ENCODE data around the gene GPR26. TPM values are rescaled to one million over a fixed set of nuclear protein-coding genes. Genes with fewer than 3 reads are reported as not detected.

Gene GPR26
- total and polyA plus RNA-seq, 4 donors, result not detected

DNA sequence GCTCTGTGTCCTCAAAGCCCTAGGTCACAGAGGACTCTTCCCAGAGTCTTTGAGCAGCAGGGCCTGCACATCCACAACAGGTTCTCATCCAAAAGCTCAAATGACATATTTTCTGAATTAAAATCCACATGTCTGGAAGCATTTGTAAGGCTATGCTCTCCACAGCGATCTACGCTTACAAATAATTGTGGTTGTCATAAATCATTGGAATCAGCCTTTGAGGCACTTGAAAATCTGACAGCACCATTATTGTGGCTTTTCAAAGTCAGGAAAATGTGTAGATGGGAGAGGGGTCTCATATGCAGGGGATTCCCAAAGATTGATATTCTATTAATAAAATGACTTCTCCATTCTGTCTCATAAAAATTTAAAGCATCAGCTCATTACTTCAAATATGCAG lies 16.3 kb downstream of the GPR26 start:
- H3K27ac ChIP-seq (ENCODE audit: low read depth in 1 of 2, low read length in 2 of 2), result no peak overlapping the region
- H3K36me3 ChIP-seq (ENCODE audit: control insufficient read depth in 1 of 2, insufficient read depth in 2 of 2, low read length in 1 of 2), result no peaks in the 10 kb centered on the region
- no peak for ATAC-seq (ENCODE audit: low FRiP score)
- H3K27me3 ChIP-seq (ENCODE audit: control insufficient read depth in 1 of 2, insufficient read depth in 2 of 2, low read length in 1 of 2), result no peaks in the 10 kb centered on the region
- H3K4me1 ChIP-seq (ENCODE audit: control insufficient read depth in 1 of 2, insufficient read depth in 2 of 2, low read length in 2 of 2), result no peaks in the 10 kb centered on the region
- no peak overlapping the region for H3K4me3 ChIP-seq (ENCODE audit: low read length in 2 of 2)
- 86 to 92% methylated on average over 2 of the region's 2 CpGs for WGBS, 2 donors
- intact Hi-C loops (cut with DNase I), result no loop called here
- H3K9me3 ChIP-seq (ENCODE audit: control insufficient read depth, low read length), result no peaks in the 10 kb centered on the region
- no peak for DNase-seq

DNA sequence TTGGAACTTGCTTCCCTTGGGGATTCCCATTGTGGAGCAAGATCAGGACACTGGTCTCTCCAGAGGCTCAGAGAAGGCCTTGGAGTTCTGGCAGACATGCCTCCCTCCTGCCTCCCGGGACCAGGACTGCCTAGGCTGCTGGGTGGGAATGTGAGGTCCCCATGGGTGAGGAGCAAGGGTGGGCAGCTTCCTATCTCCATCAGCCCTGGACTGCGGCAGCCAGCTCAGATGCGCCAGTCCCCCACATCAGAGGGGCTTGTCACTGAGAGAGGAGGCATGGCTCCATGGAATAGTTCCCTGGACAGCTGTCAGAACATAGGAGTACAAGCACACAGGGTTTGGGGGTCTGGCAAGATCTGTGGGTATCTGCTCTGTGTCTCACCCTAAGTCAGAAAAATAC lies 17.3 kb downstream of the GPR26 start:
- Histone ChIP-seq H3K9me3 (ENCODE audit: control insufficient read depth, low read length) (no peaks in the 10 kb centered on the region), H3K27ac (ENCODE audit: low read depth in 1 of 2, low read length in 2 of 2) (no peak overlapping the region), H3K27me3 (ENCODE audit: control insufficient read depth in 1 of 2, insufficient read depth in 2 of 2, low read length in 1 of 2) (no peaks in the 10 kb centered on the region), H3K36me3 (ENCODE audit: control insufficient read depth in 1 of 2, insufficient read depth in 2 of 2, low read length in 1 of 2) (no peaks in the 10 kb centered on the region), H3K4me1 (ENCODE audit: control insufficient read depth in 1 of 2, insufficient read depth in 2 of 2, low read length in 2 of 2) (no peaks in the 10 kb centered on the region), H3K4me3 (ENCODE audit: low read length in 2 of 2) (no peak overlapping the region)
- WGBS, 2 donors, result 62 to 63% methylated on average over 3 of the region's 3 CpGs
- ATAC-seq (ENCODE audit: low FRiP score) (no peak), DNase-seq (no peak)
- intact Hi-C loops (cut with DNase I), result no loop called here

DNA sequence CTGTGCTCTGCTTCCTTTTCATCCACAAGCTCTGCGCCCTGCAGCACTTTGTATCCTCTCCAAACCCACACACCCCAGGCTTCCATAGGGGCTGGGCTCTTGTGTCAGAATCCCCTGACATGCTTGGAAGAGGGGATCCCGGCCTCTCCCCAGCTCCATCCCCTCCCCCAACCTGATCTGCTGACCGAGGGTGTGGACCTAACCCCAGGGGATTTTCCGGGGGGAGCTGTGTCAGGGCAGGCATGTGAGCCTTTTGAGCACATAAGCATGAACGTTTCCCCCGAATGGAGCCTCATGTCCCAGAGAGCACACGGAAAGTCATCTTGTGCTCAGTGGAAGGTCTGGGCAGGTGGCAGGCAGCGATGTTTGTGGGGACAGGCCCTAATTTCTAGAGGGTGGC lies 17.7 kb downstream of the GPR26 start:
- no peaks in the 10 kb centered on the region for H3K4me1 ChIP-seq (ENCODE audit: control insufficient read depth in 1 of 2, insufficient read depth in 2 of 2, low read length in 2 of 2)
- H3K4me3 ChIP-seq (ENCODE audit: low read length in 2 of 2), result no peak overlapping the region
- H3K27ac ChIP-seq (ENCODE audit: low read depth in 1 of 2, low read length in 2 of 2), result no peak overlapping the region
- H3K27me3 ChIP-seq (ENCODE audit: control insufficient read depth in 1 of 2, insufficient read depth in 2 of 2, low read length in 1 of 2), result no peaks in the 10 kb centered on the region
- WGBS, 2 donors, result 67 to 68% methylated on average over 8 of the region's 8 CpGs
- intact Hi-C loops (cut with DNase I), result no loop called here
- no peaks in the 10 kb centered on the region for H3K36me3 ChIP-seq (ENCODE audit: control insufficient read depth in 1 of 2, insufficient read depth in 2 of 2, low read length in 1 of 2)
- H3K9me3 ChIP-seq (ENCODE audit: control insufficient read depth, low read length), result no peaks in the 10 kb centered on the region
- DNase-seq (no peak), ATAC-seq (ENCODE audit: low FRiP score) (no peak)

DNA sequence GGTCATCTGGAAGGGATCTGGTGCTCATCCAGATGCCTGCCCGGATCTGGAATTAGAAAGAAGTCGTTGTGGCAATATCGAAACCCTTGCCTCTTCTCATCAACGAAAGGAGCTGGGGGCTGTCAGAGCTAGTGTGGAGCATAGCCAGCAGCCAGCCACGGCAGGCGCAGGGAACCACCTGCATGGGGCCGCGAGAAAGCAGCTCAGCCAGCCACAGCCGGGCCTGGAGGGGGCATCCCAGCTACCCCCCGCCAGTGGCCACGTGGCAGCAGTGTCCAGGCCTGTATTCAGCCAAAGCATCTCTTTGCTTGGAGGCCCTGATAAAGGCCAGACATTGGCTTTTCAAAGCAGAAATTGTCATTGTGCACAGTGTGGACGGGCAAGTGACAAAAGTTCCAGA lies 19.1 kb downstream of the GPR26 start:
- H3K27ac ChIP-seq (ENCODE audit: low read depth in 1 of 2, low read length in 2 of 2), result no peak overlapping the region
- ATAC-seq (ENCODE audit: low FRiP score) (no peak), DNase-seq (no peak)
- no peaks in the 10 kb centered on the region for H3K9me3 ChIP-seq (ENCODE audit: control insufficient read depth, low read length)
- WGBS, 2 donors, result 70 to 79% methylated on average over 12 of the region's 12 CpGs
- H3K27me3 ChIP-seq (ENCODE audit: control insufficient read depth in 1 of 2, insufficient read depth in 2 of 2, low read length in 1 of 2), result no peaks in the 10 kb centered on the region
- intact Hi-C loops (cut with DNase I), result no loop called here
- H3K4me3 ChIP-seq (ENCODE audit: low read length in 2 of 2), result no peak overlapping the region
- no peaks in the 10 kb centered on the region for H3K4me1 ChIP-seq (ENCODE audit: control insufficient read depth in 1 of 2, insufficient read depth in 2 of 2, low read length in 2 of 2)
- H3K36me3 ChIP-seq (ENCODE audit: control insufficient read depth in 1 of 2, insufficient read depth in 2 of 2, low read length in 1 of 2), result no peaks in the 10 kb centered on the region

DNA sequence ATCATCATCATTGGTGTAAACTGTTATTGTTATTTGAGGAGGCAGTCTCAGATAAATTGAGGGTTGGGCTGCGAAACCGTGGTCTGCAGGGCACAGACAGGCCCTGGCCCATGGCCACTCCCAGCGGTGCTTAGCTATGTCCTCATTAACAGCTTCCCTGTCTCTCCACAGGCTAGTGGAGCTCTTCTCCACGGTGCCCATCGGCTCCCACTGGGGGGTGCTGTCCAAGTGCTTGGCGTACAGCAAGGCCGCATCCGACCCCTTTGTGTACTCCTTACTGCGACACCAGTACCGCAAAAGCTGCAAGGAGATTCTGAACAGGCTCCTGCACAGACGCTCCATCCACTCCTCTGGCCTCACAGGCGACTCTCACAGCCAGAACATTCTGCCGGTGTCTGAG lies 21.6 kb downstream of the GPR26 start:
- ATAC-seq (ENCODE audit: low FRiP score) (no peak), DNase-seq (no peak)
- Histone ChIP-seq H3K27ac (ENCODE audit: low read depth in 1 of 2, low read length in 2 of 2) (no peak overlapping the region), H3K36me3 (ENCODE audit: control insufficient read depth in 1 of 2, insufficient read depth in 2 of 2, low read length in 1 of 2) (no peaks in the 10 kb centered on the region), H3K4me3 (ENCODE audit: low read length in 2 of 2) (no peak overlapping the region), H3K27me3 (ENCODE audit: control insufficient read depth in 1 of 2, insufficient read depth in 2 of 2, low read length in 1 of 2) (no peaks in the 10 kb centered on the region), H3K9me3 (ENCODE audit: control insufficient read depth, low read length) (no peaks in the 10 kb centered on the region), H3K4me1 (ENCODE audit: control insufficient read depth in 1 of 2, insufficient read depth in 2 of 2, low read length in 2 of 2) (no peaks in the 10 kb centered on the region)
- intact Hi-C loops (cut with DNase I), result no loop called here
- WGBS, 2 donors, result 62 to 66% methylated on average over 13 of the region's 13 CpGs

DNA sequence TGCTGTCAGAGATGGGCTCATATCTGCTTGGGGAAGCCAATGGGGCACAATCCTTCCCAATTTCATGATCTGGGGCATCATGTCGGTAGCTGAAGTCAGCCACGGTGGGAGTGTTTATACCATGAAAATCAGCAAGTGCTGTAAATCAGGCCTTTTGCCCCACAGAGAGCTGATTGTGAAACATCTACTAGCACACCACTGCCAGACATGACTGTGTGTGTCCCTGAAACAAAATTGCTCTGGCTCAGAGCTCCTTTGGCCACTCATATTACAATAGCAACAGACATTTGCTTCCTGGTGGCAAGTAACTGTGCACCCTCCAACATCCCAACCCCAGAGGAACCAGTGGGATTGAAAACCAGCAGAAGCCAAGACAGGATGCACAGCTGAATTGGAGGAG lies 23.7 kb downstream of the GPR26 start:
- 83 to 85% methylated on average over 2 of the region's 2 CpGs for WGBS, 2 donors
- no peak overlapping the region for H3K27ac ChIP-seq (ENCODE audit: low read depth in 1 of 2, low read length in 2 of 2)
- no peak for DNase-seq
- H3K27me3 ChIP-seq (ENCODE audit: control insufficient read depth in 1 of 2, insufficient read depth in 2 of 2, low read length in 1 of 2), result no peaks in the 10 kb centered on the region
- no peaks in the 10 kb centered on the region for H3K36me3 ChIP-seq (ENCODE audit: control insufficient read depth in 1 of 2, insufficient read depth in 2 of 2, low read length in 1 of 2)
- no peaks in the 10 kb centered on the region for H3K9me3 ChIP-seq (ENCODE audit: control insufficient read depth, low read length)
- intact Hi-C loops (cut with DNase I), result no loop called here
- ATAC-seq (ENCODE audit: low FRiP score), result no peak
- no peak overlapping the region for H3K4me3 ChIP-seq (ENCODE audit: low read length in 2 of 2)
- no peaks in the 10 kb centered on the region for H3K4me1 ChIP-seq (ENCODE audit: control insufficient read depth in 1 of 2, insufficient read depth in 2 of 2, low read length in 2 of 2)

DNA sequence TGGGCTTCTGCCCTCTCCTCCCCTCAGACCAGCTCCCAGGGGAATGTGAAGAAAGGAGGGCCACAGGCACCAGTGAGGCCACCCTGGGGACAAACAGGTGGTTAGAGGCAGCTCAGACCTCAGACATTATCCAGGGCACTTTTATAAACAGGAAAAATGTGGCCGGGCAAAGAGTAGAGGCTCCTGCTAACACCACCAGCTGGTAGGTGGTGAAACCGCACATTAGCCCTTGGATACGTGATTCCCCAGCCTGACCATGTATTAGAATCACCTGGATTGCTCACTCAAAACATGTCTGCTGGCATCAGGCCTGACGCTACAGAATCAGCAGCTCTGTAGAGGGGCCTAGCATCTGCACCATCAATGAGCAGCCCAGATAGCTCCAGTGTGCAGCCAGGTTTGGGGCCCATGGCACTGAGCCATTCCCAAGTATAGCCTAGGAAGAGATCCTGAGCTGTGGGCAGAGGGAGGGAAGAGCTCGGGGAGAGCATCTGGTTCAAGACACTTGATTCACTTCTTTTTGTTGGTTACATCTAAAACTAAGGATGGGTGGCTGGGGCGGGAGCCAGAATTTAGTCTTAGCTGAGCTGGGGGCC lies 37.1 kb downstream of the GPR26 start:
- intact Hi-C loops (cut with DNase I), result no loop called here
- WGBS, 2 donors, result 73 to 77% methylated on average over 6 of the region's 6 CpGs

DNA sequence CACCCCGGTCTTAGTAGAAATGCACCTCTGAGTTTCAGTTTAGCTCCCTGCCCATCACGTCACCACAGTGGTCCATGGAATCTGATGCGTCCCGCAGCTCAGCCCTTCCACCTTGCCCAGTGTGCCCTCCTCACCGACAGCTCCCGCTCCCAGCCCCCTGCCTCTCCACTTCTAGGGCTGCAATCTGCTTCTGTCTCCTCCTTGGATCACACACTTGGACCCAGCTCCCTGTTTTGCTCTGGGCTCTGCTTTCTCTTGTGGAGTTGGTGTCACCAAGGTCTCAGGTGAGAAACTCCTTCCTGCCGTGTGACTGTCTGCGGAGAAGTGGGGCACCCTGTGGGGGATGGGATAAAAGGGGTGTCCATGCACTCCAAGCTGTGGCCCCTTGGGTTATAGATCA lies 37.9 kb downstream of the GPR26 start:
- DNase-seq, result no peak

More for the DNA sequence above, 37.1 kb downstream of the GPR26 start:
- H3K4me3 ChIP-seq (ENCODE audit: low read length in 2 of 2), result no peak overlapping the region
- DNase-seq (no peak), ATAC-seq (ENCODE audit: low FRiP score) (no peak)
- H3K27ac ChIP-seq (ENCODE audit: low read depth in 1 of 2, low read length in 2 of 2), result no peak overlapping the region
- H3K27me3 ChIP-seq (ENCODE audit: control insufficient read depth in 1 of 2, insufficient read depth in 2 of 2, low read length in 1 of 2), result no peaks in the 10 kb centered on the region
- no peaks in the 10 kb centered on the region for H3K9me3 ChIP-seq (ENCODE audit: control insufficient read depth, low read length)
- no peaks in the 10 kb centered on the region for H3K4me1 ChIP-seq (ENCODE audit: control insufficient read depth in 1 of 2, insufficient read depth in 2 of 2, low read length in 2 of 2)
- H3K36me3 ChIP-seq (ENCODE audit: control insufficient read depth in 1 of 2, insufficient read depth in 2 of 2, low read length in 1 of 2), result no peaks in the 10 kb centered on the region

DNA sequence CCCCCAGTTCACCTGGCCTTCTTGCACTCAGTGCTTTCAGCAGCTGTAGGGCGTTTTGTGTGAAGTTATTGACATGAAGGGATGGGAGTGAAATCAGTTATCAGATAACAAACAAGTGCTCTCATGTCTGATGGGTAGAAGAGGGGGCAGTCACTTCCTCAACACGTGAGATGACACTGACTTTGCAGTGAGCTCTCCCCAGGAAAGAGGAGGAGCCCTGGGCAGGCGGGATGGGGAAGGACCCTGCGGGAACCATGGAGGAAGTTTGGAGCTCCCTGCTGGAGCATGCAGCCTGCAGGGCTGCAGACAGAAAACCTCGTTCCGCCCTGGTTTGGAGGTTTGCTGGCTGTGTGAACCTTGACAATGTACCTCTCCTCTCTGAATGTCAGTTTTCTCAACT lies 38.7 kb downstream of the GPR26 start:
- no peak overlapping the region for H3K27ac ChIP-seq (ENCODE audit: low read depth in 1 of 2, low read length in 2 of 2)
- WGBS, 2 donors, result 33 to 39% methylated on average over 6 of the region's 6 CpGs
- DNase-seq (no peak), ATAC-seq (ENCODE audit: low FRiP score) (no peak)
- H3K9me3 ChIP-seq (ENCODE audit: control insufficient read depth, low read length), result no peaks in the 10 kb centered on the region
- no peak overlapping the region for H3K4me3 ChIP-seq (ENCODE audit: low read length in 2 of 2)
- no peaks in the 10 kb centered on the region for H3K36me3 ChIP-seq (ENCODE audit: control insufficient read depth in 1 of 2, insufficient read depth in 2 of 2, low read length in 1 of 2)
- H3K27me3 ChIP-seq (ENCODE audit: control insufficient read depth in 1 of 2, insufficient read depth in 2 of 2, low read length in 1 of 2), result no peaks in the 10 kb centered on the region
- no peaks in the 10 kb centered on the region for H3K4me1 ChIP-seq (ENCODE audit: control insufficient read depth in 1 of 2, insufficient read depth in 2 of 2, low read length in 2 of 2)
- intact Hi-C loops (cut with DNase I), result no loop called here

More for the DNA sequence above, 37.9 kb downstream of the GPR26 start:
- H3K36me3 ChIP-seq (ENCODE audit: control insufficient read depth in 1 of 2, insufficient read depth in 2 of 2, low read length in 1 of 2), result no peaks in the 10 kb centered on the region
- no peaks in the 10 kb centered on the region for H3K9me3 ChIP-seq (ENCODE audit: control insufficient read depth, low read length)
- 85 to 94% methylated on average over 8 of the region's 8 CpGs for WGBS, 2 donors
- ATAC-seq (ENCODE audit: low FRiP score), result no peak
- no peaks in the 10 kb centered on the region for H3K27me3 ChIP-seq (ENCODE audit: control insufficient read depth in 1 of 2, insufficient read depth in 2 of 2, low read length in 1 of 2)
- no peaks in the 10 kb centered on the region for H3K4me1 ChIP-seq (ENCODE audit: control insufficient read depth in 1 of 2, insufficient read depth in 2 of 2, low read length in 2 of 2)
- H3K4me3 ChIP-seq (ENCODE audit: low read length in 2 of 2), result no peak overlapping the region
- intact Hi-C loops (cut with DNase I), result no loop called here
- no peak overlapping the region for H3K27ac ChIP-seq (ENCODE audit: low read depth in 1 of 2, low read length in 2 of 2)
